ENCODE measurements around the gene SPRR3. TPM values are rescaled to one million over a fixed set of nuclear protein-coding genes. Genes with fewer than 3 reads are reported as not detected.

The SPRR3 gene
- total RNA-seq, 1 experiment from 2014 or later = not detected

DNA sequence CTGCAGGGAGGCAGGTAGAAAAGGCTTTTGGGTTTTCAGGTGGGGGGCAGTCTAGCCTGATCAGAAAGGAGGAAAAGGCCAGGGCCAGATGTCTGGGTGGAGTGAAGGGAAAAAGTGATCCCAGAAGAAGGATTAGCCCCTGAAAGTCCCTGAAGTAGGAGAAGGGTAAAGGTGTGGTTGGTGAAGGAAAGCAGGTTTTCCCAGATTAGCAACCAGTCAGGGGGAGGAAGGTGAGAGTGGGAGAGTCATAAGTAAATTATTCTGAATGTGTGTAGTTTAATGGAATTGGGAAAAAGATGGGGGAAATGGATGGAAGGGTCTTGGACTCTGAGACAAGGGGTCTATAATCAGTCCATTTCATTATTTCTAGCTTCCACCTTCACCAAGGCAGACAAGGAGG, 18.3 kb upstream of the SPRR3 start:
- ChIA-PET POLR2A (no interaction called here), CTCF (no interaction called here), RAD21 (ENCODE audit: low non-redundant PET in 1 of 2, low total read pairs in 2 of 2, uncharacterized antibody in 2 of 2, unreplicated experiment in 2 of 2) (no interaction called here)
- Histone ChIP-seq H2AFZ (ENCODE audit: low read depth, low read length, poor library complexity, severe bottlenecking) (no peak overlapping the region), H4K20me1 (ENCODE audit: insufficient read depth) (no peaks in the 10 kb centered on the region), H3K79me2 (ENCODE audit: insufficient read depth, low read length) (no peaks in the 10 kb centered on the region), H3K36me3 (ENCODE audit: control insufficient read depth in 1 of 2, insufficient read depth in 2 of 2, low read length in 2 of 2) (no peaks in the 10 kb centered on the region), H3K4me2 (ENCODE audit: low read length) (no peak overlapping the region), H3K9ac (ENCODE audit: low read length) (no peak overlapping the region), H3K4me1 (ENCODE audit: control insufficient read depth in 1 of 2, insufficient read depth in 2 of 2, low read length in 2 of 2) (no peaks in the 10 kb centered on the region), H3K9me2 (ENCODE audit: insufficient read depth) (no peaks in the 10 kb centered on the region), H3K4me3 (replicated peaks in 1 of 2; ENCODE audit: low read depth in 1 of 2, low read length in 2 of 2) (no peak overlapping the region), H3K27ac (ENCODE audit: low read depth, low read length) (no peak overlapping the region), H3K27me3 (ENCODE audit: insufficient read depth, low read length) (peaks cover 50% of the 10 kb centered on the region), H3K9me3 (ENCODE audit: control insufficient read depth in 1 of 2, insufficient read depth in 1 of 2, low read depth in 1 of 2, low read length in 2 of 2) (no peaks in the 10 kb centered on the region)
- TF ChIP-seq ELF1 (IDR thresholded peaks at IDR 0.05; ENCODE audit: borderline replicate concordance, low read depth) (no peak), CBX3 (IDR thresholded peaks at IDR 0.05; ENCODE audit: low read depth) (no peak), CEBPB (IDR thresholded peaks at IDR 0.05; ENCODE audit: low read depth) (no peak), RAD21 (IDR thresholded peaks at IDR 0.05; ENCODE audit: low read depth) (no peak)
- intact Hi-C loops (cut with micrococcal nuclease) = no loop called here
- ATAC-seq (no peak), DNase-seq (ENCODE audit: low read depth, low spot score) (no peak)
- no TSS peak for BruUV-seq (replicated peaks)

DNA sequence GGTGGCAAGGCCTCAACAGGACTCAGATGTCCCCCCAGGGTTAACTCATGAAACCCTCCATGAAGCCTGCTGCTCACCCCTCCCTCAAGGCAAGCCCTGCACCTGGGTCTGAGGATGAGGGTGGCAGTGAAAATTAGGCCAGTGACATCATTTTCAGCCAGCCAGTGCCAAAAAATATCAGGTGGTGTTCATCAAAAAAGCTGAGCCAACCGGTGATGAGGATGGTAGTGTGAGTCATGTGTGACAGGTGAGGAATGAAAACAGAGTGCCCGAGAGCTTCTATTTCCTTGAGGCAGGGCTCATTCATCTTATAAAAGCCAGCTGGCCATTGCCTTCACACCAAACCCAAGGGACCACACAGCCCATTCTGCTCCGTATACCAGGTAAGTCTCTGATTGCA, 17.8 kb upstream of the SPRR3 start, which contains the start of gene SPRR1A:
SPRR1A (plus strand) TSS at position 339 of the 400 bp plus-strand sequence. CDS start 1,150 bp downstream, outside the sequence.
- peaks cover 45% of the 10 kb centered on the region for H3K27me3 ChIP-seq (ENCODE audit: insufficient read depth, low read length)
- no peak within 1 kb of the TSS for H3K4me2 ChIP-seq (ENCODE audit: low read length)
- H3K79me2 ChIP-seq (ENCODE audit: insufficient read depth, low read length) = no peaks in the 10 kb centered on the region
- no peaks in the 10 kb centered on the region for H3K4me1 ChIP-seq (ENCODE audit: control insufficient read depth in 1 of 2, insufficient read depth in 2 of 2, low read length in 2 of 2)
- H3K9me2 ChIP-seq (ENCODE audit: insufficient read depth) = no peaks in the 10 kb centered on the region
- RAD21 ChIA-PET (ENCODE audit: low non-redundant PET in 1 of 2, low total read pairs in 2 of 2, uncharacterized antibody in 2 of 2, unreplicated experiment in 2 of 2) = no interaction called here
- H3K4me3 ChIP-seq (replicated peaks in 1 of 2; ENCODE audit: low read depth in 1 of 2, low read length in 2 of 2) = no peak within 1 kb of the TSS
- ATAC-seq (no peak), DNase-seq (ENCODE audit: low read depth, low spot score) (no peak)
- BruUV-seq (replicated peaks) = no TSS peak
- H4K20me1 ChIP-seq (ENCODE audit: insufficient read depth) = no peaks in the 10 kb centered on the region
- no peak within 1 kb of the TSS for H2AFZ ChIP-seq (ENCODE audit: low read depth, low read length, poor library complexity, severe bottlenecking)
- CTCF ChIA-PET = no interaction called here
- intact Hi-C loops (cut with micrococcal nuclease) = no loop called here
- no peak within 1 kb of the TSS for H3K27ac ChIP-seq (ENCODE audit: low read depth, low read length)
- no peaks in the 10 kb centered on the region for H3K36me3 ChIP-seq (ENCODE audit: control insufficient read depth in 1 of 2, insufficient read depth in 2 of 2, low read length in 2 of 2)
- H3K9ac ChIP-seq (ENCODE audit: low read length) = no peak within 1 kb of the TSS
- POLR2A ChIA-PET = no interaction called here
- TF ChIP-seq YY1 (IDR thresholded peaks at IDR 0.05; ENCODE audit: extremely low read depth, insufficient replicate concordance, low read depth, low read length) (no peak), ELF1 (IDR thresholded peaks at IDR 0.05; ENCODE audit: borderline replicate concordance, low read depth) (no peak), CBX3 (IDR thresholded peaks at IDR 0.05; ENCODE audit: low read depth) (no peak), CEBPB (IDR thresholded peaks at IDR 0.05; ENCODE audit: low read depth) (no peak), SRF (IDR thresholded peaks at IDR 0.05; ENCODE audit: low read depth) (no peak), SP1 (IDR thresholded peaks at IDR 0.05; ENCODE audit: low read depth) (no peak), RAD21 (IDR thresholded peaks at IDR 0.05; ENCODE audit: low read depth) (no peak), JUND (IDR thresholded peaks at IDR 0.05) (no peak), EZH2 (IDR thresholded peaks at IDR 0.05) (no peak), POLR2A (IDR thresholded peaks at IDR 0.05; ENCODE audit: borderline replicate concordance, extremely low read depth, insufficient read depth, insufficient read length) (no peak), EZH2phosphoT487 (IDR thresholded peaks at IDR 0.05; ENCODE audit: borderline replicate concordance) (no peak), EGR1 (IDR thresholded peaks at IDR 0.05; ENCODE audit: low read depth) (no peak), FOSL1 (IDR thresholded peaks at IDR 0.05; ENCODE audit: low read depth) (no peak), ZFX (IDR thresholded peaks at IDR 0.05) (no peak), ZNF274 (IDR thresholded peaks at IDR 0.05; ENCODE audit: low read depth, low read length) (no peak), TCF7L2 (IDR thresholded peaks at IDR 0.05; ENCODE audit: borderline replicate concordance, extremely low read depth, insufficient read depth, insufficient read length) (no peak)
- TF ChIP-seq, protein P1, sequence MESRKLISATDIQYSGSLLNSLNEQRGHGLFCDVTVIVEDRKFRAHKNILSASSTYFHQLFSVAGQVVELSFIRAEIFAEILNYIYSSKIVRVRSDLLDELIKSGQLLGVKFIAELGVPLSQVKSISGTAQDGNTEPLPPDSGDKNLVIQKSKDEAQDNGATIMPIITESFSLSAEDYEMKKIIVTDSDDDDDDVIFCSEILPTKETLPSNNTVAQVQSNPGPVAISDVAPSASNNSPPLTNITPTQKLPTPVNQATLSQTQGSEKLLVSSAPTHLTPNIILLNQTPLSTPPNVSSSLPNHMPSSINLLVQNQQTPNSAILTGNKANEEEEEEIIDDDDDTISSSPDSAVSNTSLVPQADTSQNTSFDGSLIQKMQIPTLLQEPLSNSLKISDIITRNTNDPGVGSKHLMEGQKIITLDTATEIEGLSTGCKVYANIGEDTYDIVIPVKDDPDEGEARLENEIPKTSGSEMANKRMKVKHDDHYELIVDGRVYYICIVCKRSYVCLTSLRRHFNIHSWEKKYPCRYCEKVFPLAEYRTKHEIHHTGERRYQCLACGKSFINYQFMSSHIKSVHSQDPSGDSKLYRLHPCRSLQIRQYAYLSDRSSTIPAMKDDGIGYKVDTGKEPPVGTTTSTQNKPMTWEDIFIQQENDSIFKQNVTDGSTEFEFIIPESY (IDR thresholded peaks at IDR 0.05; ENCODE audit: extremely low read depth, insufficient replicate concordance, low read length) = no peak
- TF ChIP-seq, protein P2, sequence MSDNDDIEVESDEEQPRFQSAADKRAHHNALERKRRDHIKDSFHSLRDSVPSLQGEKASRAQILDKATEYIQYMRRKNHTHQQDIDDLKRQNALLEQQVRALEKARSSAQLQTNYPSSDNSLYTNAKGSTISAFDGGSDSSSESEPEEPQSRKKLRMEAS (IDR thresholded peaks at IDR 0.05) = no peak
- TF ChIP-seq, protein P3, sequence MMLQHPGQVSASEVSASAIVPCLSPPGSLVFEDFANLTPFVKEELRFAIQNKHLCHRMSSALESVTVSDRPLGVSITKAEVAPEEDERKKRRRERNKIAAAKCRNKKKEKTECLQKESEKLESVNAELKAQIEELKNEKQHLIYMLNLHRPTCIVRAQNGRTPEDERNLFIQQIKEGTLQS (IDR thresholded peaks at IDR 0.05) = no peak
- H3K9me3 ChIP-seq (ENCODE audit: control insufficient read depth in 1 of 2, insufficient read depth in 1 of 2, low read depth in 1 of 2, low read length in 2 of 2) = no peaks in the 10 kb centered on the region

Data from HCT116 (cell line).